ENCODE results near the gene LAPTM4A. TPM values are rescaled to one million over a fixed set of nuclear protein-coding genes. Genes with fewer than 3 reads are reported as not detected.
"Not testable (repeated sequence)": the region's sequence is repeated elsewhere in the genome, so short reads cannot be mapped to it uniquely, and the experiment has no call there.

The LAPTM4A gene
- total RNA-seq, 2 experiments from 2014 or later = 23.4 to 24.4 TPM

GRCh38 chr2:20091305-20091991 lies 40.0 kb upstream of the LAPTM4A start:
- CTCF ChIA-PET = no interaction called here
- Mint-ChIP-seq H3K4me3 (no peak overlapping the region), H3K27me3 (ENCODE audit: low read depth) (peaks cover 6% of the 10 kb centered on the region), H3K9me3 (no peaks in the 10 kb centered on the region), H3K27ac (no peak overlapping the region), H3K4me1 (ENCODE audit: low read depth) (peaks cover 3% of the 10 kb centered on the region), H3K36me3 (ENCODE audit: low read depth) (no peaks in the 10 kb centered on the region)
- intact Hi-C loops (cut with micrococcal nuclease) = no loop called here
- DNase-seq = no peak

- Mint-ChIP-seq H3K9me3 (no peaks in the 10 kb centered on the region), H3K36me3 (ENCODE audit: low read depth) (no peaks in the 10 kb centered on the region), H3K4me1 (ENCODE audit: low read depth) (no peaks in the 10 kb centered on the region), H3K27me3 (ENCODE audit: low read depth) (peaks cover 6% of the 10 kb centered on the region), H3K27ac (no peak overlapping the region), H3K4me3 (no peak overlapping the region)
- CTCF ChIA-PET = interaction anchor here (0.9 to 1.3 kb wide), 2 partner anchors 9 to 75 kb away, joined by 3 to 4 read pairs; no protein-coding TSS in a partner anchor
- DNase-seq = no peak
- intact Hi-C loops (cut with micrococcal nuclease) = no loop called here
Observed at GRCh38 chr2:20089715-20090464, 38.5 kb upstream of the LAPTM4A start.

GRCh38 chr2:20085909-20086308 lies 34.5 kb upstream of the LAPTM4A start:
- CTCF ChIA-PET = not testable (repeated sequence)

GRCh38 chr2:20082812-20083211 lies 31.4 kb upstream of the LAPTM4A start:
- DNase-seq; H3K4me3 Mint-ChIP-seq; H3K9me3 Mint-ChIP-seq; H3K36me3 Mint-ChIP-seq (ENCODE audit: low read depth); H3K27ac Mint-ChIP-seq; intact Hi-C loops (cut with micrococcal nuclease); H3K27me3 Mint-ChIP-seq (ENCODE audit: low read depth); CTCF ChIA-PET; H3K4me1 Mint-ChIP-seq (ENCODE audit: low read depth): not testable (repeated sequence)

More at GRCh38 chr2:20085909-20086308, 34.5 kb upstream of the LAPTM4A start:
- intact Hi-C loops (cut with micrococcal nuclease); H3K36me3 Mint-ChIP-seq (ENCODE audit: low read depth); H3K9me3 Mint-ChIP-seq; H3K4me3 Mint-ChIP-seq; H3K4me1 Mint-ChIP-seq (ENCODE audit: low read depth); DNase-seq; H3K27me3 Mint-ChIP-seq (ENCODE audit: low read depth); H3K27ac Mint-ChIP-seq: not testable (repeated sequence)

GRCh38 chr2:20081841-20082240 lies 30.4 kb upstream of the LAPTM4A start:
- Mint-ChIP-seq H3K4me1 (ENCODE audit: low read depth) (no peaks in the 10 kb centered on the region), H3K27me3 (ENCODE audit: low read depth) (no peaks in the 10 kb centered on the region), H3K4me3 (no peak overlapping the region), H3K27ac (no peak overlapping the region), H3K36me3 (ENCODE audit: low read depth) (no peaks in the 10 kb centered on the region), H3K9me3 (peaks cover 4% of the 10 kb centered on the region)
- no peak for DNase-seq
- CTCF ChIA-PET = no interaction called here
- intact Hi-C loops (cut with micrococcal nuclease) = no loop called here

- intact Hi-C loops (cut with micrococcal nuclease) = no loop called here
- H3K27ac Mint-ChIP-seq = no peak overlapping the region
- no peaks in the 10 kb centered on the region for H3K36me3 Mint-ChIP-seq (ENCODE audit: low read depth)
- no peak for DNase-seq
- no peaks in the 10 kb centered on the region for H3K27me3 Mint-ChIP-seq (ENCODE audit: low read depth)
- CTCF ChIA-PET = no interaction called here
- no peak overlapping the region for H3K4me3 Mint-ChIP-seq
- H3K9me3 Mint-ChIP-seq = peaks cover 4% of the 10 kb centered on the region
- no peaks in the 10 kb centered on the region for H3K4me1 Mint-ChIP-seq (ENCODE audit: low read depth)
Observed at GRCh38 chr2:20080839-20081415, 29.5 kb upstream of the LAPTM4A start.

- no peak overlapping the region for H3K4me3 Mint-ChIP-seq
- peaks cover 4% of the 10 kb centered on the region for H3K9me3 Mint-ChIP-seq
- DNase-seq = no peak
- no peaks in the 10 kb centered on the region for H3K27me3 Mint-ChIP-seq (ENCODE audit: low read depth)
- no peaks in the 10 kb centered on the region for H3K36me3 Mint-ChIP-seq (ENCODE audit: low read depth)
- H3K4me1 Mint-ChIP-seq (ENCODE audit: low read depth) = no peaks in the 10 kb centered on the region
- intact Hi-C loops (cut with micrococcal nuclease) = no loop called here
- CTCF ChIA-PET = no interaction called here
- H3K27ac Mint-ChIP-seq = no peak overlapping the region
Observed at GRCh38 chr2:20080428-20080827, 29.0 kb upstream of the LAPTM4A start.

GRCh38 chr2:20079546-20080115 lies 28.2 kb upstream of the LAPTM4A start:
- Mint-ChIP-seq H3K4me1 (ENCODE audit: low read depth) (no peaks in the 10 kb centered on the region), H3K27me3 (ENCODE audit: low read depth) (no peaks in the 10 kb centered on the region), H3K4me3 (no peak overlapping the region), H3K9me3 (peaks cover 4% of the 10 kb centered on the region), H3K27ac (no peak overlapping the region), H3K36me3 (ENCODE audit: low read depth) (no peaks in the 10 kb centered on the region)
- intact Hi-C loops (cut with micrococcal nuclease) = no loop called here
- DNase-seq = no peak
- CTCF ChIA-PET = no interaction called here

- peaks cover 4% of the 10 kb centered on the region for H3K9me3 Mint-ChIP-seq
- no peak overlapping the region for H3K27ac Mint-ChIP-seq
- H3K27me3 Mint-ChIP-seq (ENCODE audit: low read depth) = no peaks in the 10 kb centered on the region
- intact Hi-C loops (cut with micrococcal nuclease) = no loop called here
- H3K36me3 Mint-ChIP-seq (ENCODE audit: low read depth) = no peaks in the 10 kb centered on the region
- DNase-seq = no peak
- CTCF ChIA-PET = interaction anchor here (1.0 to 1.5 kb wide), 2 partner anchors 62 to 119 kb away, joined by 3 to 9 read pairs; no protein-coding TSS in a partner anchor
- no peak overlapping the region for H3K4me3 Mint-ChIP-seq
- H3K4me1 Mint-ChIP-seq (ENCODE audit: low read depth) = no peaks in the 10 kb centered on the region
Observed at GRCh38 chr2:20077411-20077940, 26.0 kb upstream of the LAPTM4A start.

GRCh38 chr2:20076757-20077156 lies 25.3 kb upstream of the LAPTM4A start:
- Mint-ChIP-seq H3K4me3 (no peak overlapping the region), H3K27me3 (ENCODE audit: low read depth) (no peaks in the 10 kb centered on the region), H3K4me1 (ENCODE audit: low read depth) (no peaks in the 10 kb centered on the region), H3K36me3 (ENCODE audit: low read depth) (no peaks in the 10 kb centered on the region), H3K9me3 (peaks cover 4% of the 10 kb centered on the region), H3K27ac (no peak overlapping the region)
- DNase-seq = no peak
- intact Hi-C loops (cut with micrococcal nuclease) = no loop called here
- CTCF ChIA-PET = no interaction called here

GRCh38 chr2:20074901-20075300 lies 23.5 kb upstream of the LAPTM4A start:
- Mint-ChIP-seq H3K36me3 (ENCODE audit: low read depth) (no peaks in the 10 kb centered on the region), H3K9me3 (peaks cover 4% of the 10 kb centered on the region), H3K27ac (no peak overlapping the region), H3K4me1 (ENCODE audit: low read depth) (no peaks in the 10 kb centered on the region), H3K4me3 (no peak overlapping the region), H3K27me3 (ENCODE audit: low read depth) (peaks cover 3% of the 10 kb centered on the region)
- CTCF ChIA-PET = no interaction called here
- no peak for DNase-seq
- intact Hi-C loops (cut with micrococcal nuclease) = no loop called here

GRCh38 chr2:20074046-20074648 lies 22.7 kb upstream of the LAPTM4A start:
- H3K4me1 Mint-ChIP-seq (ENCODE audit: low read depth); H3K4me3 Mint-ChIP-seq; DNase-seq; CTCF ChIA-PET; intact Hi-C loops (cut with micrococcal nuclease); H3K36me3 Mint-ChIP-seq (ENCODE audit: low read depth); H3K27me3 Mint-ChIP-seq (ENCODE audit: low read depth); H3K9me3 Mint-ChIP-seq; H3K27ac Mint-ChIP-seq: not testable (repeated sequence)

Data from activated naive CD4-positive, alpha-beta T cell treated with anti-CD3 and anti-CD28 coated beads for 36 hours (primary cell).